K562 (cell line): Measurements from ENCODE around the gene KIF1A. TPM values are rescaled to one million over a fixed set of nuclear protein-coding genes. Genes with fewer than 3 reads are reported as not detected.

Experiments used
- ATAC-seq: fragments of 200-7000 bp; cut with Tn5 transposase; 3 replicates; pipeline ENCODE4 v1.9.1; 2020; ENCODE audit warnings: moderate library complexity
- BruUV-seq: library from RNA; stranded (reverse); fragments of 400-500 nt; replicated peaks from 2 replicates; lab custom pipeline; 2021; lab: Mats Ljungman, UMichigan
- CTCF ChIA-PET: fragments of 300-600 bp; formaldehyde crosslinking; extraction: SDS; loops from one replicate; lab custom pipeline; 2021; ENCODE audit warnings: low intra/inter-chr PET ratio; lab: Yijun Ruan, JAX
- POLR2A ChIA-PET: fragments of 300-600, 350-650 bp; sonication (Branson Sonifier 250); formaldehyde crosslinking; extraction: SDS; loops from one replicate; lab custom pipeline; 2021; ENCODE audit warnings: antibody characterized with exemption, inconsistent platforms; lab: Yijun Ruan, JAX
- DNase-seq, 4 experiments: peaks; one replicate each; pipeline versions ENCODE4 v3.0.0 to v3.0.0-alpha.2; 2011 to 2018; ENCODE audit warnings: low spot score in 3 of 4, mixed read lengths in 3 of 4; ENCODE audit errors: extremely low read depth in 1 of 4
- FAIRE-seq: peaks from 2 replicates; lab custom pipeline; 2011; peaks lifted over from hg19 to GRCh38; lab: Jason Lieb, UNC
- H2AFZ ChIP-seq: 2 replicates; pipeline ENCODE4 v1.6.0; 2011; ENCODE audit warnings: low read depth, low read length, control low read depth, inconsistent platforms
- H3K27ac ChIP-seq: fragments of 200-600 bp; 3 replicates; pipeline ENCODE4 v1.8.0; 2011; ENCODE audit warnings: low read depth, mild to moderate bottlenecking, control low read depth, inconsistent platforms, low read length, moderate library complexity, mixed read lengths; ENCODE audit errors: extremely low read depth
- H3K27me3 ChIP-seq, 2 experiments: fragments of 300-600 bp in 1 of 2; 2 replicates in 1 of 2; 3 replicates in 1 of 2; pipeline versions ENCODE4 v1.6.0 to v1.8.0; 2011; ENCODE audit warnings: inconsistent platforms in 2 of 2, low read length in 2 of 2, mild to moderate bottlenecking in 1 of 2, mixed read lengths in 1 of 2, moderate library complexity in 1 of 2; ENCODE audit not compliant: control insufficient read depth in 2 of 2, insufficient read depth in 2 of 2
- H3K36me3 ChIP-seq: fragments of 300-600 bp; 3 replicates; pipeline ENCODE4 v1.8.0; 2011; ENCODE audit warnings: mild to moderate bottlenecking, low read length, inconsistent platforms; ENCODE audit not compliant: control insufficient read depth, insufficient read depth
- H3K4me1 ChIP-seq, 2 experiments: fragments of 200-600 bp in 1 of 2; replicated peaks in 1 of 2; 2 replicates in 1 of 2; 3 replicates in 1 of 2; pipeline versions ENCODE4 v1.5.1 to v1.8.0; 2011; ENCODE audit warnings: inconsistent platforms in 2 of 2, low read length in 2 of 2, mild to moderate bottlenecking in 1 of 2, mixed read lengths in 1 of 2, moderate library complexity in 1 of 2; ENCODE audit not compliant: control insufficient read depth in 2 of 2, insufficient read depth in 2 of 2
- H3K4me2 ChIP-seq: 2 replicates; pipeline ENCODE4 v1.6.1; 2011; ENCODE audit warnings: low read length, control low read depth, inconsistent platforms, mixed read lengths; ENCODE audit not compliant: insufficient read depth
- H3K4me3 ChIP-seq: fragments of 200-600 bp; sonication (generic), shearing (Covaris generic); 2 replicates; pipeline ENCODE4 v1.5.1; 2016; ENCODE audit warnings: control low read depth, inconsistent platforms
- H3K79me2 ChIP-seq: fragments of 200-600 bp; 3 replicates; pipeline ENCODE4 v1.8.0; 2011; ENCODE audit warnings: low read length, inconsistent platforms; ENCODE audit not compliant: control insufficient read depth, insufficient read depth
- H3K9ac ChIP-seq, 2 experiments: 2 replicates each; pipeline versions ENCODE4 v1.6.0 to v1.6.1; 2011; ENCODE audit warnings: low read depth in 2 of 2, low read length in 2 of 2, control low read depth in 1 of 2, inconsistent platforms in 1 of 2, mild to moderate bottlenecking in 1 of 2, mixed read lengths in 1 of 2; ENCODE audit not compliant: insufficient read depth in 1 of 2
- H3K9me1 ChIP-seq: one replicate; pipeline ENCODE4 v1.6.0; 2011; ENCODE audit warnings: inconsistent platforms, mild to moderate bottlenecking, low read length, moderate library complexity; ENCODE audit not compliant: control insufficient read depth, insufficient read depth
- H3K9me3 ChIP-seq: replicated peaks from 2 replicates; pipeline ENCODE4 v1.5.1; 2011; ENCODE audit warnings: low read depth, low read length, inconsistent platforms; ENCODE audit not compliant: control insufficient read depth, insufficient read depth
- H4K20me1 ChIP-seq: replicated peaks from 2 replicates; pipeline ENCODE4 v1.6.1; 2011; ENCODE audit warnings: low read length, inconsistent platforms, mixed read lengths; ENCODE audit not compliant: control insufficient read depth, insufficient read depth
- CXXC5 ChIP-seq: fragments of 250-450 bp; sonication (Bioruptor Pico); IDR thresholded peaks from 2 replicates; pipeline ENCODE4 v1.8.0; 2022; ENCODE audit warnings: inconsistent platforms, mild to moderate bottlenecking, moderate library complexity
- FOS ChIP-seq: IDR thresholded peaks from 3 replicates; pipeline ENCODE4 v1.6.1; 2011; ENCODE audit not compliant: insufficient read length; ENCODE audit errors: extremely low read depth
- IRF2 ChIP-seq: sonication (generic); formaldehyde crosslinking; IDR thresholded peaks from 2 replicates; pipeline ENCODE4 v1.8.1; 2022; ENCODE audit warnings: mild to moderate bottlenecking, missing genetic modification reagents
- OTX1 ChIP-seq: fragments of 450-650 bp; formaldehyde crosslinking; IDR thresholded peaks from 2 replicates; pipeline ENCODE4 v1.4.0; 2022; ENCODE audit warnings: mild to moderate bottlenecking
- RB1 ChIP-seq: fragments of 450-650 bp; IDR thresholded peaks from 2 replicates; pipeline ENCODE4 v1.6.1; 2017; ENCODE audit warnings: low read depth, mild to moderate bottlenecking
- SMAD1 ChIP-seq: fragments of 150-350 bp; IDR thresholded peaks from 2 replicates; pipeline ENCODE4 v1.6.1; 2014; ENCODE audit warnings: low read length, low read depth; ENCODE audit not compliant: partially characterized antibody
- STAT5B ChIP-seq: fragments of 250-450 bp; sonication (Bioruptor Pico); IDR thresholded peaks from 2 replicates; pipeline ENCODE4 v1.8.0; 2021; ENCODE audit warnings: mild to moderate bottlenecking, inconsistent platforms
- TCFL5 ChIP-seq: fragments of 250-450 bp; sonication (Bioruptor Pico); conservative IDR thresholded peaks from 2 replicates; pipeline ENCODE4 v1.6.1; 2021; ENCODE audit warnings: mild to moderate bottlenecking, moderate library complexity, matching md5 sums
- ZNF444 ChIP-seq: fragments of 250-450 bp; sonication (Bioruptor Pico); IDR thresholded peaks from 2 replicates; pipeline ENCODE4 v1.4.0; 2020; ENCODE audit warnings: mild to moderate bottlenecking, moderate library complexity
- ZNF695 ChIP-seq: fragments of 450-650 bp; formaldehyde crosslinking; IDR thresholded peaks from 2 replicates; pipeline ENCODE4 v1.4.0; 2020; ENCODE audit warnings: mild to moderate bottlenecking, moderate library complexity
- ZNF780A ChIP-seq: fragments of 250-450 bp; sonication (Bioruptor Pico); IDR thresholded peaks from 2 replicates; pipeline ENCODE4 v1.5.0; 2021; ENCODE audit warnings: mild to moderate bottlenecking
- WGBS: fragments of 100-300 bp; shearing (Covaris generic); methylation state at CpG from one replicate; pipeline ENCODE4 v1.1.6; 2016; ENCODE audit warnings: low coverage, mixed read lengths; ENCODE audit not compliant: insufficient coverage; ENCODE audit errors: missing lambda C conversion rate; 5-methylcytosine and 5-hydroxymethylcytosine counted together
- in situ Hi-C: fragments of 300-500 bp; cut with MboI; formaldehyde crosslinking; loops from 4 replicates; pipeline ENCODE4 v1.15.0; 2018; ENCODE audit warnings: inconsistent platforms, mixed read lengths
- intact Hi-C: fragments of 100-400 bp; cut with micrococcal nuclease; formaldehyde crosslinking; loops from 2 replicates; pipeline ENCODE4 v1.14.2; 2022
- polyA plus RNA-seq, 8 experiments: library from polyadenylated mRNA; depleted of rRNA in 4 of 8; stranded (reverse) in 5 of 8; unstranded in 3 of 8; fragments of >200 nt; fragmentation: Nextera tagmentation in 2 of 8; fragmentation: Illumina TruSeq in 1 of 8; extraction: Ambion mirVana in 2 of 8; extraction: Trizol in 1 of 8; gene quantifications; 2 replicates each; pipeline versions ENCODE4 v1.2.1 to v1.2.3, GENCODE V29; 2011 to 2014; ENCODE audit warnings: inconsistent platforms in 1 of 8, missing spikeins in 1 of 8
- total RNA-seq, 7 experiments: library from RNA; depleted of rRNA in 6 of 7; stranded (reverse); fragments of >200 nt in 6 of 7; fragmentation: Illumina TruSeq in 2 of 7; extraction: Trizol in 2 of 7; gene quantifications; 2 replicates each; pipeline versions ENCODE4 v1.2.1 to v1.2.3, GENCODE V29; 2011 to 2021; ENCODE audit warnings: low replicate concordance in 1 of 7
- TF ChIP-seq, protein P1 (sequence below): fragments of 250-450 bp; sonication (Bioruptor Pico); IDR thresholded peaks from 2 replicates; pipeline ENCODE4 v1.8.0; 2021; ENCODE audit warnings: mild to moderate bottlenecking, moderate library complexity
- TF ChIP-seq, protein P2 (sequence below), 2 experiments: fragments of 250-450 bp in 1 of 2; fragments of 450-650 bp in 1 of 2; sonication (Bioruptor Pico) in 1 of 2; IDR thresholded peaks; 2 replicates each; pipeline versions ENCODE4 v1.6.1 to v1.8.0; 2016 to 2021; ENCODE audit warnings: mild to moderate bottlenecking in 2 of 2, moderate library complexity in 2 of 2, missing compliant biosample characterization in 1 of 2, missing genetic modification characterization in 1 of 2

KIF1A gene
- total and polyA plus RNA-seq, 9 of the 15 experiments (the other 6 are each of a cell fraction or from before 2014, with no cell fraction given), result 0.07 to 1.4 (median 0.45) TPM; not detected in 2

DNA sequence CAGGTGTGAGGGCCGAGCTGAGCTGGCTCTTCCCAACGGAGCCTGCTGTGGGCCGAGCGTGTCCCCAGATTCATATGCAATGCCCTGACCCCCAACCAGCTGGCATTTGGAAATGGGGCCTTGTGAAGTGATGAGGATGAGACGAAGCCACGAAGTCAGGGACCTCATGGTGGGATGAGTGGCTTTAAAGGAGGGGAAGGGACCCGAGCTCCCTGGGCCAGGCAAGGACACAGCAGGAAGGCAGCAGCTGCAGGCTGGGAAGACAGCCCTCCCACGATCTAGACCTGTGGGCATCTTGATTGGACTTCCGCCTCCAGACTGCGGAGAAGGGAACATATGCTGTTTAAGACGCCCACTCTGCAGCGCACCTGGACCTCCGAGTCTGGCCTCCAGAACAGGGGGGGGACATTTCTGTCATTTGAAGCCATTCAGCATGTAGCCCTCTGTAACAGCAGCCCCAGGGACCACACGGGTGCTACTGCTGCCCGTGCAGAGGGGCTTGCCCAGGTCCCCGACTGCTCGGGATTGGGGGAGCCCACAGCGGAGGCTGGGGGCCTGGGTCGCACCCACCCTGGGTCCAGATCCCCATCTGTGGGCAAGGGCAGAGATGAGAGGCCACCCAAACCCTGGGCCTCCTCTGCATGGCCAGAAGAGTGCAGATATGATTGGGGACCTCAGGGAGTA lies 27.2 kb downstream of the KIF1A start:
- no TSS peak for BruUV-seq
- no peak overlapping the region for H3K4me3 ChIP-seq
- in situ Hi-C loops, result no loop called here
- ATAC-seq, result no peak
- no peaks in the 10 kb centered on the region for H3K9me1 ChIP-seq
- FAIRE-seq, result no peak
- no peak overlapping the region for H3K4me2 ChIP-seq
- H3K79me2 ChIP-seq, result no peaks in the 10 kb centered on the region
- H3K4me1 ChIP-seq, result peaks cover 0 to 4% of the 10 kb centered on the region in 2 experiments; a peak in 1 of 5 replicates
- H3K9me3 ChIP-seq, result no peaks in the 10 kb centered on the region
- DNase-seq, result no peak
- POLR2A ChIA-PET, result no interaction called here
- CTCF ChIA-PET, result no interaction called here
- peaks cover 3 to 61% of the 10 kb centered on the region in 2 experiments; a peak in 3 of 5 replicates for H3K27me3 ChIP-seq
- no peaks in the 10 kb centered on the region for H3K36me3 ChIP-seq
- no peak for TF ChIP-seq ZNF780A (CRISPR knock-in tag)
- TF ChIP-seq TCFL5 (CRISPR knock-in tag), result no peak
- no peak for TF ChIP-seq FOS
- TF ChIP-seq RB1, result no peak
- TF ChIP-seq OTX1 (CRISPR knock-in tag), result no peak
- no peak for TF ChIP-seq STAT5B (CRISPR knock-in tag)
- TF ChIP-seq SMAD1, result no peak
- no peak for TF ChIP-seq IRF2 (CRISPR knock-in tag)
- no peak for TF ChIP-seq ZNF695 (CRISPR knock-in tag)
- TF ChIP-seq, protein P1, sequence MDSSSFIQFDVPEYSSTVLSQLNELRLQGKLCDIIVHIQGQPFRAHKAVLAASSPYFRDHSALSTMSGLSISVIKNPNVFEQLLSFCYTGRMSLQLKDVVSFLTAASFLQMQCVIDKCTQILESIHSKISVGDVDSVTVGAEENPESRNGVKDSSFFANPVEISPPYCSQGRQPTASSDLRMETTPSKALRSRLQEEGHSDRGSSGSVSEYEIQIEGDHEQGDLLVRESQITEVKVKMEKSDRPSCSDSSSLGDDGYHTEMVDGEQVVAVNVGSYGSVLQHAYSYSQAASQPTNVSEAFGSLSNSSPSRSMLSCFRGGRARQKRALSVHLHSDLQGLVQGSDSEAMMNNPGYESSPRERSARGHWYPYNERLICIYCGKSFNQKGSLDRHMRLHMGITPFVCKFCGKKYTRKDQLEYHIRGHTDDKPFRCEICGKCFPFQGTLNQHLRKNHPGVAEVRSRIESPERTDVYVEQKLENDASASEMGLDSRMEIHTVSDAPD, result no peak
- TF ChIP-seq, protein P2, sequence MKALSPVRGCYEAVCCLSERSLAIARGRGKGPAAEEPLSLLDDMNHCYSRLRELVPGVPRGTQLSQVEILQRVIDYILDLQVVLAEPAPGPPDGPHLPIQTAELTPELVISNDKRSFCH (CRISPR knock-in tag; IDR thresholded peaks at IDR 0.05), result no peak
- TF ChIP-seq, protein P2 (tag; IDR thresholded peaks at IDR 0.05), result no peak
- TF ChIP-seq CXXC5, result no peak
- TF ChIP-seq ZNF444 (CRISPR knock-in tag), result no peak
- TF ChIP-seq, all 486 proteins: peak for 0
- Histone ChIP-seq H3K9ac (no peak overlapping the region), H2AFZ (no peak overlapping the region), H3K27ac (no peak overlapping the region), H4K20me1 (no peaks in the 10 kb centered on the region)
- intact Hi-C loops, result no loop called here
- 2% methylated on average over 13 of the region's 19 CpGs for WGBS
